C4-2B (cell line): Measurements from ENCODE around the gene GPD1.

Experiments
- CTCF ChIP-seq: fragments of 450-650 bp; conservative IDR thresholded peaks from 2 replicates; pipeline ENCODE4 v1.5.1; 2017; ENCODE audit warnings: mild to moderate bottlenecking
- ZFX ChIP-seq: fragments of 450-650 bp; IDR thresholded peaks from 2 replicates; pipeline ENCODE4 v1.6.1; 2017

- TF ChIP-seq CTCF (no peak), ZFX (no peak)
Observed at GRCh38 chr12:50087995-50088394, 15.8 kb upstream of the GPD1 start.
